Endothelial cell of umbilical vein (primary cell): Measurements from ENCODE around the gene ADARB1. TPM values are rescaled to one million over a fixed set of nuclear protein-coding genes. Genes with fewer than 3 reads are reported as not detected.

Experiments used
- BruUV-seq: library from RNA; stranded (reverse); fragments of 400-500 nt; replicated peaks from 2 replicates; lab custom pipeline; 2021; lab: Mats Ljungman, UMichigan
- CTCF ChIA-PET: fragments of 300-600, 350-600 bp; sonication (Branson Sonifier 250); formaldehyde crosslinking; loops from one replicate; lab custom pipeline; 2021; ENCODE audit warnings: antibody characterized with exemption, inconsistent platforms; lab: Charles Lee
- POLR2A ChIA-PET: fragments of 300-600, 350-600 bp; sonication (Branson Sonifier 250); formaldehyde crosslinking; loops from one replicate; lab custom pipeline; 2021; ENCODE audit warnings: antibody characterized with exemption, inconsistent platforms; lab: Charles Lee
- DNase-seq: peaks from one replicate; pipeline ENCODE4 v3.0.0-alpha.2; 2011; ENCODE audit warnings: low read depth, low spot score
- FAIRE-seq: peaks from 2 replicates; lab custom pipeline; 2011; peaks lifted over from hg19 to GRCh38; lab: Jason Lieb, UNC
- H2AFZ ChIP-seq: 2 replicates; pipeline ENCODE4 v1.6.0; 2012; ENCODE audit warnings: low read depth, low read length, control low read depth, inconsistent platforms
- H3K27ac ChIP-seq: 2 replicates; pipeline ENCODE4 v1.5.1; 2011; ENCODE audit warnings: low read depth, mild to moderate bottlenecking, control low read depth, low read length, moderate library complexity; ENCODE audit not compliant: insufficient read depth
- H3K27me3 ChIP-seq, 2 experiments: 2 replicates each; pipeline versions ENCODE4 v1.6.0 to v1.6.1; 2011; ENCODE audit warnings: low read length in 2 of 2, mixed read lengths in 1 of 2; ENCODE audit not compliant: control insufficient read depth in 2 of 2, insufficient read depth in 2 of 2
- H3K36me3 ChIP-seq, 2 experiments: 2 replicates in 1 of 2; 3 replicates in 1 of 2; pipeline ENCODE4 v1.5.1; 2011; ENCODE audit warnings: low read length in 2 of 2, mild to moderate bottlenecking in 1 of 2, moderate library complexity in 1 of 2; ENCODE audit not compliant: control insufficient read depth in 2 of 2, insufficient read depth in 2 of 2; ENCODE audit errors: extremely low read depth in 1 of 2
- H3K4me1 ChIP-seq: 3 replicates; pipeline ENCODE4 v1.5.1; 2011; ENCODE audit warnings: mild to moderate bottlenecking, low read length; ENCODE audit not compliant: control insufficient read depth, insufficient read depth; ENCODE audit errors: extremely low read depth
- H3K4me2 ChIP-seq: 2 replicates; pipeline ENCODE4 v1.6.1; 2011; ENCODE audit warnings: low read length, control low read depth, mixed read lengths; ENCODE audit not compliant: insufficient read depth
- H3K4me3 ChIP-seq, 3 experiments: fragments of 200-600 bp in 1 of 3; sonication (generic), shearing (Covaris generic) in 1 of 3; replicated peaks in 1 of 3; 2 replicates each; pipeline ENCODE4 v1.5.1; 2011 to 2016; ENCODE audit warnings: control low read depth in 3 of 3, low read length in 3 of 3, mild to moderate bottlenecking in 2 of 3, inconsistent platforms in 1 of 3, low read depth in 1 of 3, moderate library complexity in 1 of 3; ENCODE audit not compliant: insufficient read depth in 1 of 3
- H3K79me2 ChIP-seq: 2 replicates; pipeline ENCODE4 v1.6.0; 2012; ENCODE audit warnings: low read length, inconsistent platforms; ENCODE audit not compliant: control insufficient read depth, insufficient read depth
- H3K9ac ChIP-seq: replicated peaks from 2 replicates; pipeline ENCODE3; 2011; ENCODE audit warnings: low read length, control low read depth; ENCODE audit not compliant: insufficient read depth; ENCODE audit errors: extremely low read depth
- H3K9me1 ChIP-seq: replicated peaks from 3 replicates; pipeline ENCODE4 v1.6.0; 2011; ENCODE audit warnings: mild to moderate bottlenecking, low read length; ENCODE audit not compliant: control insufficient read depth, insufficient read depth; ENCODE audit errors: extremely low read depth
- H3K9me3 ChIP-seq: replicated peaks from 2 replicates; pipeline ENCODE4 v1.5.1; 2012; ENCODE audit warnings: low read length, inconsistent platforms; ENCODE audit not compliant: control insufficient read depth, insufficient read depth
- H4K20me1 ChIP-seq: replicated peaks from 2 replicates; pipeline ENCODE3; 2011; ENCODE audit warnings: mild to moderate bottlenecking, low read length; ENCODE audit not compliant: control insufficient read depth, insufficient read depth; ENCODE audit errors: extremely low read depth
- CTCF ChIP-seq, 2 donors: IDR thresholded peaks; 1 replicate in 1 of 2; 2 replicates in 1 of 2; pipeline ENCODE4 v1.5.1; 2011; ENCODE audit warnings: low read length in 2 of 2, mild to moderate bottlenecking in 2 of 2, moderate library complexity in 2 of 2, control low read depth in 1 of 2, inconsistent platforms in 1 of 2, low read depth in 1 of 2; ENCODE audit not compliant: insufficient read depth in 1 of 2; ENCODE audit errors: extremely low read depth in 1 of 2
- EZH2 ChIP-seq: IDR thresholded peaks from 2 replicates; pipeline ENCODE4 v1.6.1; 2012; ENCODE audit warnings: borderline replicate concordance, low read depth, mild to moderate bottlenecking, moderate library complexity, low read length, inconsistent platforms; ENCODE audit not compliant: severe bottlenecking
- FOS ChIP-seq: IDR thresholded peaks from 2 replicates; pipeline ENCODE4 v1.6.1; 2011; ENCODE audit warnings: mild to moderate bottlenecking, low read length, moderate library complexity, borderline replicate concordance; ENCODE audit not compliant: insufficient read depth
- GATA2 ChIP-seq: IDR thresholded peaks from 2 replicates; pipeline ENCODE4 v1.7.0; 2011; ENCODE audit warnings: low read depth, mild to moderate bottlenecking, moderate library complexity, mixed read lengths, low read length; ENCODE audit not compliant: insufficient read length, insufficient read depth
- JUN ChIP-seq: IDR thresholded peaks from 2 replicates; pipeline ENCODE4 v1.6.1; 2011; ENCODE audit warnings: borderline replicate concordance, low read depth; ENCODE audit not compliant: insufficient read length, insufficient read depth
- MAX ChIP-seq: IDR thresholded peaks from 2 replicates; pipeline ENCODE4 v1.6.1; 2011; ENCODE audit not compliant: insufficient read depth, insufficient read length
- MYC ChIP-seq: IDR thresholded peaks from one replicate; pipeline ENCODE4 v1.6.1; 2011; ENCODE audit warnings: mild to moderate bottlenecking, low read depth, low read length
- POLR2A ChIP-seq: IDR thresholded peaks from 2 replicates; pipeline ENCODE4 v1.6.1; 2012; ENCODE audit warnings: low read depth, mild to moderate bottlenecking, control low read depth, low read length
- POLR2AphosphoS5 ChIP-seq: IDR thresholded peaks from 2 replicates; pipeline ENCODE4 v1.6.1; 2012; ENCODE audit warnings: low read depth, mild to moderate bottlenecking, control low read depth, low read length, moderate library complexity; ENCODE audit not compliant: insufficient read depth
- dilution Hi-C: fragments of 300-500 bp; cut with MboI; formaldehyde crosslinking; loops from one replicate; pipeline ENCODE4 v1.15.0; 2019; ENCODE audit warnings: low sequenced_read_pairs; ENCODE audit not compliant: extremely low pct_ligation_motif_present
- intact Hi-C: fragments of 100-400 bp; cut with micrococcal nuclease; formaldehyde crosslinking; loops from one replicate; pipeline ENCODE4 v1.10.0; 2022
- polyA plus RNA-seq, 4 experiments: library from polyadenylated mRNA; depleted of rRNA in 3 of 4; stranded (reverse) in 3 of 4; unstranded in 1 of 4; fragments of >200 nt; gene quantifications; 2 replicates each; pipeline versions ENCODE4 v1.2.1 to v1.2.3, GENCODE V29; 2011 to 2012; ENCODE audit warnings: missing spikeins in 1 of 4
- total RNA-seq: library from RNA; stranded (reverse); gene quantifications from 2 replicates; pipeline ENCODE4 v1.2.3, GENCODE V29; 2021

ADARB1 gene
- total and polyA plus RNA-seq, 2 donors (not counting 3 experiments of a cell fraction or from before 2014, with no cell fraction given): 32.5 to 54.3 TPM

GRCh38 chr21:45135122-45135521 lies 60.7 kb downstream of the ADARB1 start:
- Histone ChIP-seq H3K9ac (no peak overlapping the region), H3K4me3 (no peak overlapping the region), H3K36me3 (no peaks in the 10 kb centered on the region), H3K4me2 (no peak overlapping the region), H3K27me3 (no peaks in the 10 kb centered on the region), H3K9me3 (no peaks in the 10 kb centered on the region), H3K27ac (no peak overlapping the region), H3K4me1 (peaks cover 27% of the 10 kb centered on the region), H4K20me1 (no peaks in the 10 kb centered on the region), H2AFZ (no peak overlapping the region), H3K79me2 (peaks cover 3% of the 10 kb centered on the region), H3K9me1 (no peaks in the 10 kb centered on the region)
- no TSS peak for BruUV-seq
- no peak for FAIRE-seq
- dilution Hi-C loops: loop anchor here (25.0 kb wide), 1 partner anchor 198 kb away; the partner anchor contains the start of gene SLX9
- TF ChIP-seq JUN: no peak
- TF ChIP-seq POLR2A: no peak
- TF ChIP-seq MYC: no peak
- TF ChIP-seq EZH2: no peak
- no peak for TF ChIP-seq POLR2AphosphoS5
- no peak for TF ChIP-seq MAX
- TF ChIP-seq CTCF (IDR thresholded peaks at IDR 0.05; ENCODE audit: extremely low read depth in 1 of 2, insufficient read depth in 1 of 2, low read depth in 1 of 2, low read length in 2 of 2): no peak
- TF ChIP-seq GATA2: no peak
- TF ChIP-seq FOS: no peak
- intact Hi-C loops: loop anchor here (5.0 kb wide), 1 partner anchor 152 kb away; the partner anchor contains the start of gene POFUT2
- no peak for DNase-seq
- ChIA-PET CTCF (interaction anchor here (0.9 to 6.4 kb wide), 3 partner anchors 172 to 190 kb away, joined by 3 to 330 read pairs (median 43); partner anchors contain the start of gene SLX9), POLR2A (no interaction called here)
